ENCODE data around the gene HTR3C. TPM values are rescaled to one million over a fixed set of nuclear protein-coding genes. Genes with fewer than 3 reads are reported as not detected.

Gene HTR3C
- total RNA-seq, 1 experiment from 2014 or later = not detected

GRCh38 chr3:184066211-184066610, 13.4 kb downstream of the HTR3C start:
- no peak overlapping the region for H3K4ac ChIP-seq (ENCODE audit: low read depth, low read length)
- H2AK5ac ChIP-seq (ENCODE audit: insufficient read length, low read length) = no peak overlapping the region
- H3K23ac ChIP-seq (ENCODE audit: insufficient read length, low read depth, low read length) = no peak overlapping the region
- no peak for TF ChIP-seq CTCF (conservative IDR thresholded peaks at IDR 0.05)
- no peak overlapping the region for H3K9ac ChIP-seq (ENCODE audit: extremely low read depth, insufficient read length, low read length)
- H3K27me3 Mint-ChIP-seq (ENCODE audit: low read depth) = 0 out of 2 replicates have a peak, but pooled peaks cover 1% of the 10 kb centered on the region
- H2BK12ac ChIP-seq (ENCODE audit: insufficient read length, low read depth, low read length) = no peak overlapping the region
- H2AFZ ChIP-seq (ENCODE audit: low read length) = no peak overlapping the region
- H3K9me3 Mint-ChIP-seq = peaks cover 8 to 9% of the 10 kb centered on the region in 2 experiments
- H3K4me3 Mint-ChIP-seq = no peak overlapping the region
- DNase-seq = no peak
- H3K79me1 ChIP-seq (ENCODE audit: insufficient read depth, low read depth, low read length, poor library complexity, severe bottlenecking) = no peaks in the 10 kb centered on the region
- H3K79me2 ChIP-seq (ENCODE audit: insufficient read depth, low read length) = no peaks in the 10 kb centered on the region
- no peaks in the 10 kb centered on the region for H3K9me3 ChIP-seq (ENCODE audit: control insufficient read depth, low read depth, low read length)
- H3K27ac Mint-ChIP-seq = no peak overlapping the region
- no peak overlapping the region for H2BK20ac ChIP-seq (ENCODE audit: low read depth, low read length, poor library complexity, severe bottlenecking)
- no peak overlapping the region for H4K5ac ChIP-seq (ENCODE audit: insufficient read length, low read depth, low read length)
- H3K27ac ChIP-seq (ENCODE audit: insufficient read length, low read depth, low read length) = no peak overlapping the region
- H3T11ph ChIP-seq (ENCODE audit: low read length) = no peak overlapping the region
- H4K20me1 ChIP-seq (ENCODE audit: control insufficient read depth, insufficient read depth, insufficient read length) = no peaks in the 10 kb centered on the region
- no peak overlapping the region for H2BK120ac ChIP-seq (ENCODE audit: low read depth, low read length, poor library complexity, severe bottlenecking)
- H3K4me1 Mint-ChIP-seq = no peaks in the 10 kb centered on the region
- H3K18ac ChIP-seq (ENCODE audit: insufficient read length, low read depth, low read length) = no peak overlapping the region
- H3K14ac ChIP-seq (ENCODE audit: insufficient read depth, low read length) = no peak overlapping the region
- H3K56ac ChIP-seq (ENCODE audit: insufficient read length, low read depth, low read length) = no peak overlapping the region
- H4K8ac ChIP-seq (replicated peaks; ENCODE audit: insufficient read length, low read depth, low read length) = no peak overlapping the region
- H3K23me2 ChIP-seq (ENCODE audit: insufficient read length, low read depth, low read length, poor library complexity, severe bottlenecking) = no peaks in the 10 kb centered on the region
- H3K4me1 ChIP-seq (ENCODE audit: insufficient read depth, low read length) = no peaks in the 10 kb centered on the region
- WGBS (ENCODE audit: extremely low coverage, insufficient read length, low lambda C conversion rate) = no CpG with 5 or more reads among the region's 2 CpGs
- no peak overlapping the region for H2BK15ac ChIP-seq (ENCODE audit: low read depth, low read length)
- H2BK5ac ChIP-seq (ENCODE audit: insufficient read length, low read length) = no peak overlapping the region
- H3K27me3 ChIP-seq (ENCODE audit: insufficient read depth, low read length) = no peaks in the 10 kb centered on the region
- no peak overlapping the region for H4K91ac ChIP-seq (ENCODE audit: insufficient read length, low read depth, low read length)
- H3K36me3 Mint-ChIP-seq (ENCODE audit: insufficient read depth in 1 of 3, low read depth in 3 of 3) = peaks cover 2 to 6% (median 2%) of the 10 kb centered on the region in 3 experiments; a peak in 4 of 7 replicates
- H3K4me2 ChIP-seq (ENCODE audit: insufficient read depth, insufficient read length, low read length) = no peak overlapping the region
